Measurements from ENCODE around the gene BMF.

DNA sequence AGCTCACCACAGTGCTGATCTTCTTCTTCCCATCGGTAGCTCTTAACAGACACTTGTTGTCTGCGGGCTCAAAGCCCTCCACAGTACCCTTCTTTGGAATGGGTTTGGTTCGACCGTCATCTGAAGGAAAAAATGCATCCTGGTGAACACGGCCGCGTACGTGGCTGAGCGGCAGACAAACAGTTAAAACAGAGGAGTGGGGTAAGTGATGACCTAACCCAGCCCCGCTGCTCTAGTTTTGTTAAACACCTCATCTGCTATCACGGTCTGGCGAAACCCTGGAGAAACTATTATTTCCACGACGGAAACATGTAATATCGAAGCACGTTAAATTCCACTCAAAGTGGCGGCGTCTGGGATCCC, 70.4 kb downstream of the BMF start:
- TF ChIP-seq, protein P1, sequence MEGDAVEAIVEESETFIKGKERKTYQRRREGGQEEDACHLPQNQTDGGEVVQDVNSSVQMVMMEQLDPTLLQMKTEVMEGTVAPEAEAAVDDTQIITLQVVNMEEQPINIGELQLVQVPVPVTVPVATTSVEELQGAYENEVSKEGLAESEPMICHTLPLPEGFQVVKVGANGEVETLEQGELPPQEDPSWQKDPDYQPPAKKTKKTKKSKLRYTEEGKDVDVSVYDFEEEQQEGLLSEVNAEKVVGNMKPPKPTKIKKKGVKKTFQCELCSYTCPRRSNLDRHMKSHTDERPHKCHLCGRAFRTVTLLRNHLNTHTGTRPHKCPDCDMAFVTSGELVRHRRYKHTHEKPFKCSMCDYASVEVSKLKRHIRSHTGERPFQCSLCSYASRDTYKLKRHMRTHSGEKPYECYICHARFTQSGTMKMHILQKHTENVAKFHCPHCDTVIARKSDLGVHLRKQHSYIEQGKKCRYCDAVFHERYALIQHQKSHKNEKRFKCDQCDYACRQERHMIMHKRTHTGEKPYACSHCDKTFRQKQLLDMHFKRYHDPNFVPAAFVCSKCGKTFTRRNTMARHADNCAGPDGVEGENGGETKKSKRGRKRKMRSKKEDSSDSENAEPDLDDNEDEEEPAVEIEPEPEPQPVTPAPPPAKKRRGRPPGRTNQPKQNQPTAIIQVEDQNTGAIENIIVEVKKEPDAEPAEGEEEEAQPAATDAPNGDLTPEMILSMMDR (IDR thresholded peaks at IDR 0.05): no peak
- TF ChIP-seq EP300 (IDR thresholded peaks at IDR 0.05; ENCODE audit: low read depth) (no peak), POLR2A (IDR thresholded peaks at IDR 0.05) (no peak), POLR2AphosphoS5 (IDR thresholded peaks at IDR 0.05) (no peak)

Data from transverse colon (tissue), 4 donors.